RCC 7860 (cell line): ENCODE measurements around the gene PPIG.
"Not testable (repeated sequence)": the region's sequence is repeated elsewhere in the genome, so short reads cannot be mapped to it uniquely, and the experiment has no call there.

Experiments
- DNase-seq: peaks from one replicate; pipeline ENCODE4 v3.0.0-alpha.2; 2015; ENCODE audit warnings: low spot score
- FAIRE-seq: peaks from 2 replicates; lab custom pipeline; 2012; peaks lifted over from hg19 to GRCh38; lab: Jason Lieb, UNC

The PPIG gene

DNA sequence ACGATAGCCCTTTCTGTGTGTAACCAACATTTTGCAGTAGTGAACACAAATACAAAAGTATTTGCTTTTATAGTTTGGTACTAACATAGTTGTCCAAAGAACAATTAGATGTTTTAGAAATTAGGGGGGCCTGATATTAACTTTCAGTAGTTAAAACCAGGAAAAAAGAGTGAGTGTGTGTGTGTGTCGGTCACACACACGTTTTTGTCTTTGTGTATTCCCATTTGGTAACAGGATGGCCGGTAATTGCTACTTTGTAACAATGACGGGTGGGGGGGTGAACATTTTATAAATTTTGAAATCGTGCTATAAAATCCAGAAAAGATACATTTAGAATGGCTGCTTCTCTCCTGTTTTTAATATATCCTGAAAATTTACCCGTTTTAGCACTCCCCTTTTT, 1.5 kb downstream of the PPIG start:
- DNase-seq (no peak), FAIRE-seq (no peak)

GRCh38 chr2:169590804-169591203, 6.7 kb downstream of the PPIG start:
- DNase-seq, result no peak
- no peak for FAIRE-seq

DNA sequence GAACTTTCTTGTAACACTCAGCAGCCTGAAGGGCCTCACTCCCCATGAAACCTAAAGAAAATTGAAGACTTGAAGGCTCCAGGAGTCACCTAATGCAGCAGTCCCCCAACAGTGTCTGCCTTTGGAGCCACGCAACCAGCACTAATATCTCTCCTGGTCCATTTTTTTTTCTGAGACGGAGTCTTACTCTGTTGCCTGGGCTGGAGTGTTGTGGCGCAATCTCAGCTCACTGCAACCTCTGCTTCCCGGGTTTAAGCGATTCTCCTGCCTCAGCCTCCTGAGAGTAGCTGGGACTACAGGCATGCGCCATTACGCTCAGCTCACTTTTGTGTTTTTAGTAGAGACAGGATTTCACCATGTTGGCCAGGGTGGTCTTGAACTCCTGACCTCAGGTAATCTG, 12.4 kb downstream of the PPIG start:
- not testable (repeated sequence) for DNase-seq, FAIRE-seq

GRCh38 chr2:169598982-169599381, 14.8 kb downstream of the PPIG start:
- DNase-seq (no peak), FAIRE-seq (no peak)

DNA sequence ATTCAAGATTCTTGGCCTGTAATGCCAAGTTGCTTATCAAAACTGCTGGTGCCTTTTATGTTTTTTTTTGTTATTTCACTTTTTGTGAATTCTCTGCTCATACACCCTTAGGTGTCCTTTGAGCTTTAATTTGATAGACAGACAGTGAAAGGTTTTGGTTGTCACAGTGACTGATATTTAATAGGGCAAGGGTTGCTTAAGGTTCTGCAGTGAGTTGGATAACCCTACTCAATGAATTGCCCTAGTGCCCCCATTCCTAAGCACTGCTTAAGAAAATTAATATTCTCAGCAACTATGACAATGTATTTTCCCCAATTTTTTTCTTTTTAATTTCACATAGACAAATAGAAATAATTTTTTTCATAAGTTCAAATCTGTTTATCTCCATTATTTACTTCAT, 15.4 kb downstream of the PPIG start:
- no peak for FAIRE-seq
- no peak for DNase-seq

GRCh38 chr2:169609264-169609663, 25.1 kb downstream of the PPIG start:
- DNase-seq, result peak; percentile 1
- no peak for FAIRE-seq

DNA sequence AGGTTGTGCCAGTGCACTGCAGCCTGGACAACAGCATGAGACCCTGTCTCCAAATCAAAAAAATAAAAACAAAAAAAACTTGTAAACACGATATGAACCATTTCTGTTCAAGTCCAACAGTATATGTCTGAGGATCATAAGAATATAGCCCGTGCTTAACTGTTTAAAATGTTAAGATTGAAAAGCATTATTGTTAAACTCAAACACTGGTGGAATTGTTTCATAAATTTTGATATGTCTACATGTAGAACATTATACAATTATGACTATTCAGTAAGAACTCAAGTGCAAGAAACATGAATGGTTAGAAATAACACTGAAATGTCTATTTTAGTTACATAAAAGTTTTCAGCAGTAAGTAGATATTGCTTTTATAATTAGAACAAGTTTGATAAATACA, 29.7 kb downstream of the PPIG start:
- FAIRE-seq (no peak), DNase-seq (no peak)

DNA sequence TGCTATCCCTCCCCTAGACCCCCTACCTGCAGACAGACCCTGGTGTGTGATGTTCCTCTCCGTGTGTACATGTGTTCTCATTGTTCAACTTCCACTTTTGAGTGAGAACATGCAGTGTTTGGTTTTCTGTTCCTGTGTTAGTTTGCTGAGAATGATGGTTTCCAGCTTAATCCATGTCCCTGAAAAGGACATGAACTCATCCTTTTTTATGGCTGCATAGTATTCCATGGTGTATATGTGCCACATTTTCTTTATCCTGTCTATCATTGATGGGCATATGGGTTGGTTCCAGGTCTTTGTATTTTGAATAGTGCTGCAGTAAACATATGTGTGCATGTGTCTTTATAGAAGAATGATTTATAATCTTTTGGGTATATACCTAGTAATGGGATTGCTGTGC, 31.8 kb downstream of the PPIG start:
- DNase-seq, FAIRE-seq: not testable (repeated sequence)

- no peak for DNase-seq
- FAIRE-seq, result no peak
These were observed 35.8 kb downstream of the PPIG start for GRCh38 chr2:169619946-169620345.

GRCh38 chr2:169620509-169620908, 36.4 kb downstream of the PPIG start:
- DNase-seq (no peak), FAIRE-seq (no peak)

- FAIRE-seq (no peak), DNase-seq (no peak)
These were observed 39.1 kb downstream of the PPIG start for GRCh38 chr2:169623235-169623634.

DNA sequence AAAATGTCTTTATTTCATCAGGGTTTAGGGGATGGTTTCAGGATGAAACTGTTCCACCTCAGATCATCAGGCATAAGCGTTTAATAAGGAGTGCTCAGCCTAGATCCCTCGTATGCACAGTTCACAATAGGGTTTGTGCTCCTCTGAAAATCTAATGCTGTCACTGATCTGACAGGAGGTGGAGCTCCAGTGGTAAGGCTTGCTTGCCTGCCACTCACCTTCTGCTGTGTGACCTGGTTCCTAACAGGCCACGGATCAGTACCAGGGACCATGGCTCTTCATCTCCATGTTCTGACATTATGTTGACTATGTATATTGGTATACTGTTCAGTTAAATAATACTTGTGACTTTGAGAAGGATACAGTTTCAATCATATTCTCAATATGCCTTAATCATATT, 41.6 kb downstream of the PPIG start:
- FAIRE-seq, result no peak
- no peak for DNase-seq

- DNase-seq (no peak), FAIRE-seq (no peak)
These were observed 52.4 kb downstream of the PPIG start for GRCh38 chr2:169636440-169637097.

DNA sequence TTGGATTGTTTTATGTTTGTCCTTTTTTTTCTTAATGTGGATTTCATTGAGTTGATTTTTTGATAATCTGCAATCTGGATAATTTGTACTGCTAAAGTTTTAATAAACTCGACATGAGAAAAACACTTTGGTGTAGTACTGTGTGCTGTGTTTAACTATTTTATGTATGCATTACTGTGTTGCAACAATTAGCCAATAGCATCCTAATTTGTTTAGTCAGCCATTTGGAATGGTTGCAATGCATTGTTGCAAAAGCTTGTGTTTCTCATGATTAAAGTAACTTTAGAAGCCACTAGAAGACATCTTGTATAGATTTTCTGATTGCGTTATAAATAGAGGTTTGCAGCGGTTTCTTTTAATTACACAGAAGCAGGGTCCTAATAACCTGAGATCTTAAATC, 53.5 kb downstream of the PPIG start:
- DNase-seq (no peak), FAIRE-seq (no peak)

DNA sequence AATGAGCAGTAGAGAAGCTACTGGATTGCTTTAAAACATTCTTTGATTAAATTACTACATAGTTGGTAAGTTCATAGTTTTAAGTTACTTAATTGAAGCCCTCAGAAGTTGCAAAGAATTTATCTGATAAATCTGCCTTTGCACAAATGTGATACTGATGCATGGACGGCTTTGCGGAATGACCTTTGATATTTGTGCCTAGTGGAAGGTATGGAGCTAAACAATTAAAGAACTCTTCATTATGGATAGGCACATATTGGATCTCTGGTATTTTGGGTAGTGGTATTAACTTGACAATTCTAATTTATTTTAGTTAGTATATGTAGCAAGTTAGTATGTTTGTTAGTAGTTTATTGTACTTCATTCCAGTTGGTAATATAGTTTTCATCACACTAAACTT, 56.0 kb downstream of the PPIG start:
- no peak for FAIRE-seq
- DNase-seq, result no peak

- DNase-seq (no peak), FAIRE-seq (no peak)
These were observed 57.3 kb downstream of the PPIG start for GRCh38 chr2:169641464-169641863.

DNA sequence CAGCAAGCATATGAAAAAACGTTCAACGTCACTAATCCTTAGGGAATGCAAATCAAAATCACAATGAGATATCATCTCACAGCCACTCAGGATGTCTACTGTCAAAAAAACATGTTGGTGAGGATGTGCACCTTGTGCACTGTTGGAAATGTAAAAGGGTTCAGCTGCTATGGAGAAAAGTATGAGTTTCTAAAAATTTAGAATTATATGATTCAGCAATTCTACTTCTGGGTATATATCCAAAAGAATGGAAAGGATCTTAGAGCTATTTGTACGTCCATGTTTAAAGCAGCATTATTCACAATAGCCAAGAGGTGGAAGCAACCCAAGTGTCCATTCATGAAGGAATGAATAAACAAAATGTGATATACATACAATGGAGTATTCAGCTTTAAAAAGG, 60.0 kb downstream of the PPIG start:
- no peak for FAIRE-seq

GRCh38 chr2:169647496-169647895, 63.3 kb downstream of the PPIG start:
- FAIRE-seq (no peak), DNase-seq (no peak)

More for the DNA sequence above, 60.0 kb downstream of the PPIG start:
- DNase-seq, result no peak

DNA sequence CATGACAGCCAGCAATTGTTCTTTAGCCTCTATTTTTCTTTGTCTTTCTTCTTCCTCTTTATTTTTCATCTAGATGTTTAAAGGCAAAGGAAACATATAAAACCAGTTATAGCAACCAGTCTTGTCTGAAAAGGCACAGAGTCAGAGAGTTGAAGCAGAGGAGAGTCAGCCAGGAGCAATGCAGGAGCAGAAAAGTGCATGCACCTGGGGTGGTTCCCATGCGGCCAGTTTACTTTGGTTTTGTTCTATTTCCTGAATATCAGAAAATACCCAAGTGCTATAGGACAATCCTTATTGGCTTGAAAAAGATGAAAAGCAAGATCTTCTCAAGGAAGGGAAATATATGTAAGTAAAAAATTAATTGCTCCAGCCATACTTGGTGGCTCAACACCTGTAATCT, 65.1 kb downstream of the PPIG start:
- FAIRE-seq (no peak), DNase-seq (no peak)

GRCh38 chr2:169653636-169654035, 69.5 kb downstream of the PPIG start:
- no peak for DNase-seq
- FAIRE-seq, result no peak

GRCh38 chr2:169656164-169656563, 72.0 kb downstream of the PPIG start:
- FAIRE-seq, result no peak
- DNase-seq, result no peak

DNA sequence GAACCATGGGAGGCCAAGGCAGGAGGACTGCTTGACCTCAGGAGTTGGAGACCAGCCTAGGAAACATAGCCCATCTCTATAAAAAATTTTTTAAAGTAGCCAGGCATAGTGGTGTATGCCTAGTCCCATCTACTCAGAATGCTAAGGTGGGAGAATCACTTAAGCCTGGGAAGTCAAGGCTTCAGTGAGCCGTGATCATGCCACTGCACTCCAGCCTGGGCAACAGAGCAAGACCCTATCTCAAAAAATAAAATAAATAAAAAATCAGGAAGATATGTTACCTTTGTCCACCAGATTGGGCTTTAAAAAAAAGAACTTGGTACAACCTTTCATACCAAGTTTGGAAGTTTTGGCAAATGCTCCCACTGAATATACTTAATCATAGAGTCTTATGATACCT, 74.7 kb downstream of the PPIG start:
- FAIRE-seq (no peak), DNase-seq (no peak)

DNA sequence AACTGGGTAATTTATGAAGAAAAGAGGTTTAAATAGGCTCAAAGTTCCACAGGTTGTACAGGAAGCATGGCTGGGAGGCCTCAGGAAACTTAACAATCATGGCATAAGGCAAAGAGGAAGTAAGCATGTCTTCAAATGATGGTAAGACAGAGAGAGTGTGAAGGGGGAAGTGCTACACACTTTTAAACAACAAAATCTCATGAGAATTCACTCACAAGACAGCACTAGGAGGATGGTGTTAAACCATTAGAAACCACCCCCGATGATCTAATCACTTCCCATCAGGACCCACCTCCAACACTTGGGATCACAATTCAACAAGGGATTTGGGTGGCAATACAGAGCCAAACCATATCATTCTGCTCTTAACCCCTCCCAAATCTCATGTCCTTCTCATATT, 75.2 kb downstream of the PPIG start:
- DNase-seq, result no peak

More for the DNA sequence above, 75.2 kb downstream of the PPIG start:
- no peak for FAIRE-seq
